DMS53 (cell line): Measurements from ENCODE around the gene ZNF423.

Experiments used
- DNase-seq: peaks from one replicate; lab custom pipeline; 2025; lab: John Stamatoyannopoulos, UW

ZNF423 gene

GRCh38 chr16:49869731-49870130, 13.8 kb upstream of the ZNF423 start:
- DNase-seq = no peak

- no peak for DNase-seq
These were observed 12.1 kb upstream of the ZNF423 start for GRCh38 chr16:49867796-49868668.

- no peak for DNase-seq
These were observed 11.3 kb upstream of the ZNF423 start for GRCh38 chr16:49867234-49867633.

GRCh38 chr16:49866595-49867071, 10.7 kb upstream of the ZNF423 start:
- no peak for DNase-seq

- DNase-seq = no peak
These were observed 6.8 kb upstream of the ZNF423 start for GRCh38 chr16:49862694-49863093.

- DNase-seq = no peak
These were observed 5.4 kb upstream of the ZNF423 start for GRCh38 chr16:49861299-49861698.

GRCh38 chr16:49860593-49860992, 4.7 kb upstream of the ZNF423 start:
- no peak for DNase-seq

GRCh38 chr16:49859125-49859811, 3.4 kb upstream of the ZNF423 start:
- no peak for DNase-seq

GRCh38 chr16:49858200-49859124, 2.5 kb upstream of the ZNF423 start:
- no peak for DNase-seq

GRCh38 chr16:49857423-49858181, 1.7 kb upstream of the ZNF423 start:
- DNase-seq = no peak

GRCh38 chr16:49856672-49857330, 889 bp upstream of the ZNF423 start:
- no peak for DNase-seq

- peak; percentile 57 for DNase-seq
These were observed 561 bp downstream of the ZNF423 start for GRCh38 chr16:49855280-49855821.

- DNase-seq = no peak
These were observed 1.1 kb downstream of the ZNF423 start for GRCh38 chr16:49854796-49855203.

GRCh38 chr16:49854188-49854795, 1.6 kb downstream of the ZNF423 start:
- no peak for DNase-seq

- DNase-seq = no peak
These were observed 3.6 kb downstream of the ZNF423 start for GRCh38 chr16:49852279-49852678.

- DNase-seq = no peak
These were observed 4.5 kb downstream of the ZNF423 start for GRCh38 chr16:49851468-49851787.

GRCh38 chr16:49850558-49851467, 5.1 kb downstream of the ZNF423 start:
- no peak for DNase-seq

GRCh38 chr16:49849754-49850108, 6.2 kb downstream of the ZNF423 start:
- no peak for DNase-seq

GRCh38 chr16:49849037-49849753, 6.7 kb downstream of the ZNF423 start:
- DNase-seq = no peak
